Activated gamma-delta T cell (primary cell): ENCODE results near the gene ZBTB7A.

Experiments
- DNase-seq: peaks from one replicate; lab custom pipeline; 2025; lab: John Stamatoyannopoulos, UW

Gene ZBTB7A

GRCh38 chr19:4054441-4055208 lies 12.1 kb downstream of the ZBTB7A start:
- DNase-seq: no peak

- DNase-seq: no peak
Observed at GRCh38 chr19:4053423-4054324, 13.0 kb downstream of the ZBTB7A start.

DNA sequence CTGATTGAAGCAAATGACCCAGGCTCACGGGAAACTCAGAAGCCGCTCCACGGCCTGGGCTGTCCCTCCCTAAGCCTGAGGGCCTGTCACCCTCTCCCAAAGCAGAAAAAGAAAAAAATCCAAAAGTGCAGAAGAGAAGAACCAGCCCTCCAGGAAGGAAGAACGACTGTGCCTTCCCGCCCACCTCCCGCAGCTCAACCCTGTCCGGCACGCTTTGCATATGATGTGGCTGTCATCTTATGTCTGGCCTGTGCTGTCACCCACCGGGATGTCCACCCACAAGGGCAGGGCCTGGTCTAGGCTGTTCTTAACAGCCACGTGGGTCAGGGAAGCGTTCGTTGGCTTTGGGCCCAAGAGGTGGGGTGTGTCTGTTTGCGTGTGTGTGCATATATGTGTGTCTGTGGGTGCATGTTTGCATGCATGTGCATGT lies 13.7 kb downstream of the ZBTB7A start:
- DNase-seq: no peak

GRCh38 chr19:4052114-4052992 lies 14.3 kb downstream of the ZBTB7A start:
- DNase-seq: no peak

- no peak for DNase-seq
Observed at GRCh38 chr19:4051175-4052101, 15.3 kb downstream of the ZBTB7A start.

- DNase-seq: no peak
Observed at GRCh38 chr19:4049432-4049831, 17.3 kb downstream of the ZBTB7A start.

GRCh38 chr19:4046946-4047683 lies 19.6 kb downstream of the ZBTB7A start:
- no peak for DNase-seq

DNA sequence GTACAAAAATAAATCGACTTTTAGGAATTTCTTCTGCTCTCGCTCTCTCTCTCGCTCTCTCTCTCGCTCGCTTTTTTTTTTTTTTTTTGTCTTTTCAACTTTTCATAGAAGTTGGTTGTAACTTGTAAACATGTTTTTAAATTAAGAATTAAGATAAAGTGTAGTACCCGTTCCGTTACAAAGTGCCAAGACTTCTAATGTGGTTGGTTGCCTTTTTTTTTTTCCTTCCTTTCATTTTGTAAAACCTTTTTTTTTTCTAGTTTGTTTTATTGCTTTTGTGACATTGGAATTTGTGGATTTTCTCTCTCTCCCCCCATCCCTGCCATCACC lies 20.4 kb downstream of the ZBTB7A start:
- DNase-seq: no peak

DNA sequence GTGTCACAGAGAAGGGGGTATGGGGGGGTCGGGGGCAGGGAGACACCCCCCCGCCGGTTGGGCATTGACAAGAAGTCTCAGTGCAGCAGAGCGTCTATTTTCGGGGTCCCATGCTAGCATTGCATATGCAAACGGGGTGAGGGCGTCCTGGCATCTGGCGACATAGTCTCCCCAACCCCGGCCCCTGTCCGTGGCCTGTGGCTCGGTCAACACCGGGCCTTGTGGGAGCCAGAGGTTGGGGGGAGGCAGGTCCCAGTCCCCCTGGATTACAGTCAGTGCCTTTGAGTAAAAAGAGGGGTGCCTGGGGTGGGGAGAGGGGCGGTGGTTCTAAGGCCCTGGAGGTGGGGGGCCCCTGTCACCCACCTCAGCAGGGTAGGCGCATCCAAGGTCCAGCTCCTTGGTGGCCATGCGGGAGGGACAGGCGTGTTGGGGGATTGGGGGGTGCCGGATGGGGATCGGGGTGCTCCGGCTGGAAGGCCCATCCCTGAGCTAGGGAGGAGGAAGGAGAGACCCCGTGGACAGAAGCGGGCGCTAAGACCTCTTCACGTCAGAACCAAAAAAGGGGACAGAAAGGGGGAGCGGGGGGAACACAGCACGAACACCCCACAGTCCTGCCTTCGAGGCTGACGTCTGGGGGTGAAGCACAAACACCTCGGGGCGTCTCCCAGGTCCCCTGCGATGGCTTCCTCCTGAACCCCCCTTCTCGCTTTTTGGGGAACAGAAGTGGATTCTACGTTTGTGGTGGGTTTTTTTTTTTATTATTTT lies 20.9 kb downstream of the ZBTB7A start:
- DNase-seq: no peak

- no peak for DNase-seq
Observed at GRCh38 chr19:4044990-4045465, 21.7 kb downstream of the ZBTB7A start.

- DNase-seq: no peak
Observed at GRCh38 chr19:4043966-4044715, 22.6 kb downstream of the ZBTB7A start.

GRCh38 chr19:4043401-4043800 lies 23.3 kb downstream of the ZBTB7A start:
- no peak for DNase-seq

DNA sequence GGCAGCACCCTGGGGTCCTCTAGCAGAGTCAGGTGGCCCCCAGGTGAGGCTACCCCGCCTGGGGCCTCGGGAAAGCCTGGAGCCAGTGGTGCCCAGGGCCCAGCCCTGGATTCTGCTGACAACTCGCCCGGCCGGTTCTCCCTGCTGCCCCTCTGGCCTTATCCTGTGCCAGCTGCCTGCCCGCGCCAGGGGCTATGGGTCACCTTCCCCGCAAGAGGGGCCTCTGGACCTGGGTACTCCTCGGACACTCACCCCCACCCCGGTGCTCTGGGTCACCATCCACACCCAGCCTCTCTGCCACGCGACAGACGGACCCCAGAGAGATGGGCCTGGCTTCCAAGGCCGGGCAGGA lies 24.0 kb downstream of the ZBTB7A start:
- no peak for DNase-seq

- no peak for DNase-seq
Observed at GRCh38 chr19:4042064-4042730, 24.5 kb downstream of the ZBTB7A start.

DNA sequence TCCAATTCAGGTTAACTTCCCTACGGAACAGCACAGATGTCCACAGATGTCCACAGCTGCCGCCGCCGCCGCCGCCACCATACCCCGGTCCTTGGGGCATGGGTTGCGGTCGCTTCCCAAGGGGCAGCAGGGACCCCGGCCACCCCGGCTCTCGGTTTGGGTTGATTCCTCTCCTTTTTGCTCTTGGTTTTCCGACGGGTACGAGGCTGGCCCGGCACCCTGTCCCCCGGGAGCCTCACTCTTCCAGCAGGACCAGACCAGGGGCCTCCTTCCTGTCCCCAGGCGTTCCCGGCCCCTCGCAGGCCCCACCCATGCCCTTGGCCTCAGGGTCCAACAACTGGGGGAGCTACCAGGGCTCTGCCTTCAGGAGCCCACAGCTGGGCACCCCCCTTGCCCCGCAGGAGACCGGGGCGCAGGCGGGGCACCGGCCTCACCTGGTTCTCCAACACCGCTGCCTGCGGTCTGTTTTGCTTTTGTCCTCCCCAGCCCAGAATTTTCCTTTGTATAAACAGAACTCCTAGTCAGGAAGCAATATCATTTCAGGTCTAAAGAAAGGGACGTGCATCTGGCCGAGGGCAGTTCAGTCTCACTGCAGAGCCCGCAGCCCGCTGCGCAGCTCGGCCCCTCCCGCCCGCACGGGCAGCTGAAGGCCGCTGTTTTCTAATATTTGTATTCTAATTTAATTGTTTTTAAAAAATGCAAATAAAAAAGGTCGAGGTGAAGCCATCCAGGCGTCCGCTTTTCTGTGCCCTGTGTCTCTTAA lies 27.9 kb downstream of the ZBTB7A start:
- DNase-seq: no peak

DNA sequence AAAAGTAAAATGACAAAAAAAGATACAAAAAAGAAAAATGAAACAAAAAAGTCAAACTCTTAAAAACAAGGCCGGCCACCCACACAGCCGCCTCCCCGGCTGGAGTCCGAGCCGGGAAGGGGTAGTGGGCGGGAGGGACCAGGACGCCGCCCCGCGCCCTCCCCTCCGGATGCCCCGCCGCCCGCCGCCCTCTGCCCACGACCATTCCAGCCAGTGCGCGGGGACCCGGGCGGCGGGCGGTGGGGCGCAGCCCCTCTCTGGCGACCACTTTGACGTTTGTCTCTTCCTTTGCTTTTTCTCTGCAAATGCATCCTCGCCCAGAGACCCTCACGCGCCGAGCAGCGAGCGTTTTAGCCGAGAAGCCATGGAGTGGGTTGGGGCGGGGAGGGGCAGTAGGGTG lies 28.6 kb downstream of the ZBTB7A start:
- no peak for DNase-seq

DNA sequence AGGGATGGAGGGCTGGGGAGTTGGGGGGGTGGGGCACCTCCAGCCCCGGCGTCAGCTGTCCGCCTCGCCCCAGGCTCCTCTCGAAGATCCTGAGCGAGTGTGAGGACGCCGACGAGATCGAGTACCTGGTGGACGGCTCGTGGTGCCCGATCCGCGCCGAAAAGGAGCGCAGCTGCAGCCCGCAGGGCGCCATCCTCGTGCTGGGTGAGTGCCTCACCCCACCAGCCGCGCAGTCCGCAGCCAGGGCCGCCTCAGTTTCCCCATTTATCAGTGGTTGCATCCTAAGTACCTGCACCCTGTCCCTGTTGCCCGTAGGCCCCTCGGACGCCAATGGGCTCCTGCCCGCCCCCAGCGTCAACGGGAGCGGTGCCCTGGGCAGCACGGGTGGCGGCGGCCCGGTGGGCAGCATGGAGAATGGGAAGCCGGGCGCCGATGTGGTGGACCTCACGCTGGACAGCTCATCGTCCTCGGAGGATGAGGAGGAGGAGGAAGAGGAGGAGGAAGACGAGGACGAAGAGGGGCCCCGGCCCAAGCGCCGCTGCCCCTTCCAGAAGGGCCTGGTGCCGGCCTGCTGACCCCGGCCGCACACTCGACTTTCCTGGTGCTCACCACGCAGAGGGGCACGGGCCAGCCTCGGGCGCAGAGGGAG lies 29.3 kb downstream of the ZBTB7A start:
- no peak for DNase-seq
